Mesenchymal stem cell (in vitro differentiated cells and primary cell): ENCODE data around the gene TMEFF1.
A peak's percentile ranks its signal among the peaks of the same experiment; 100 is the strongest.

ENCODE experiments used
- DNase-seq: peaks from one replicate; pipeline ENCODE4 v3.0.0-alpha.2; 2013
- H2AFZ ChIP-seq: one replicate; pipeline ENCODE4 v1.6.1; 2013; ENCODE audit warnings: low read depth, mild to moderate bottlenecking, control low read depth, inconsistent platforms, low read length, moderate library complexity
- H2AK5ac ChIP-seq: 2 replicates; pipeline ENCODE4 v1.6.1; 2013; ENCODE audit warnings: low read length, moderate library complexity, mild to moderate bottlenecking, inconsistent platforms; ENCODE audit not compliant: severe bottlenecking
- H2BK120ac ChIP-seq: one replicate; pipeline ENCODE4 v1.6.1; 2013; ENCODE audit warnings: low read depth, mild to moderate bottlenecking, inconsistent platforms, low read length, moderate library complexity
- H2BK12ac ChIP-seq, 2 experiments: one replicate each; pipeline ENCODE4 v1.6.1; 2013; ENCODE audit warnings: inconsistent platforms in 2 of 2, low read length in 2 of 2, mild to moderate bottlenecking in 2 of 2, moderate library complexity in 2 of 2, control low read depth in 1 of 2
- H2BK15ac ChIP-seq: one replicate; pipeline ENCODE4 v1.6.1; 2013; ENCODE audit warnings: mild to moderate bottlenecking, low read depth, inconsistent platforms; ENCODE audit not compliant: poor library complexity, severe bottlenecking
- H2BK5ac ChIP-seq: 2 replicates; pipeline ENCODE4 v1.6.1; 2013; ENCODE audit warnings: low read depth, mild to moderate bottlenecking, low read length, control low read depth, inconsistent platforms; ENCODE audit not compliant: poor library complexity, severe bottlenecking
- H3K14ac ChIP-seq, 2 experiments: one replicate each; pipeline ENCODE4 v1.6.1; 2013; ENCODE audit warnings: inconsistent platforms in 2 of 2, low read length in 2 of 2, control low read depth in 1 of 2, mild to moderate bottlenecking in 1 of 2, moderate library complexity in 1 of 2
- H3K18ac ChIP-seq, 2 experiments: one replicate each; pipeline ENCODE4 v1.6.1; 2013; ENCODE audit warnings: inconsistent platforms in 2 of 2, low read length in 2 of 2, control low read depth in 1 of 2, low read depth in 1 of 2, mild to moderate bottlenecking in 1 of 2
- H3K23ac ChIP-seq, 2 experiments: one replicate each; pipeline ENCODE4 v1.6.1; 2013; ENCODE audit warnings: inconsistent platforms in 2 of 2, low read length in 2 of 2, mild to moderate bottlenecking in 2 of 2, moderate library complexity in 2 of 2, control low read depth in 1 of 2
- H3K27ac ChIP-seq: 2 replicates; pipeline ENCODE4 v1.5.1; 2013; ENCODE audit warnings: mild to moderate bottlenecking, moderate library complexity, low read length, control low read depth, inconsistent platforms; ENCODE audit not compliant: poor library complexity, severe bottlenecking
- H3K27me3 ChIP-seq, 2 experiments: 2 replicates each; pipeline versions ENCODE4 v1.6.1 to v1.7.0; 2013; ENCODE audit warnings: low read length in 2 of 2, mild to moderate bottlenecking in 2 of 2, moderate library complexity in 2 of 2, control low read depth in 1 of 2, inconsistent platforms in 1 of 2; ENCODE audit not compliant: control insufficient read depth in 1 of 2, insufficient read depth in 1 of 2
- H3K36me3 ChIP-seq, 2 experiments: 2 replicates each; pipeline versions ENCODE4 v1.6.1 to v1.7.0; 2013; ENCODE audit warnings: low read length in 2 of 2, control low read depth in 1 of 2, inconsistent platforms in 1 of 2, low read depth in 1 of 2, mild to moderate bottlenecking in 1 of 2; ENCODE audit not compliant: insufficient read depth in 2 of 2, control insufficient read depth in 1 of 2
- H3K4ac ChIP-seq, 2 experiments: one replicate each; pipeline ENCODE4 v1.6.1; 2013; ENCODE audit warnings: inconsistent platforms in 2 of 2, low read length in 2 of 2, mild to moderate bottlenecking in 2 of 2, moderate library complexity in 2 of 2, control low read depth in 1 of 2, low read depth in 1 of 2
- H3K4me1 ChIP-seq: 2 replicates; pipeline ENCODE4 v1.6.1; 2013; ENCODE audit warnings: low read depth, low read length, control low read depth; ENCODE audit not compliant: control insufficient read depth, insufficient read depth
- H3K4me2 ChIP-seq: 2 replicates; pipeline ENCODE4 v1.6.1; 2013; ENCODE audit warnings: low read length, mild to moderate bottlenecking, inconsistent platforms; ENCODE audit not compliant: poor library complexity, severe bottlenecking
- H3K4me3 ChIP-seq, 2 experiments: 2 replicates each; pipeline versions ENCODE4 v1.5.1 to v1.7.0; 2013; ENCODE audit warnings: low read length in 2 of 2, mild to moderate bottlenecking in 2 of 2, control low read depth in 1 of 2, low read depth in 1 of 2; ENCODE audit not compliant: insufficient read depth in 1 of 2
- H3K79me1 ChIP-seq: replicated peaks from 2 replicates; pipeline ENCODE4 v1.6.1; 2013; ENCODE audit warnings: mild to moderate bottlenecking, control low read depth, low read length, inconsistent platforms; ENCODE audit not compliant: poor library complexity, severe bottlenecking
- H3K9ac ChIP-seq: 2 replicates; pipeline ENCODE4 v1.7.0; 2013; ENCODE audit warnings: mild to moderate bottlenecking, low read length, moderate library complexity
- H3K9me3 ChIP-seq: 2 replicates; pipeline ENCODE4 v1.7.0; 2013; ENCODE audit warnings: mild to moderate bottlenecking, low read length; ENCODE audit not compliant: control insufficient read depth
- H4K8ac ChIP-seq: one replicate; pipeline ENCODE4 v1.6.1; 2013; ENCODE audit warnings: inconsistent platforms, mild to moderate bottlenecking, low read length, moderate library complexity
- H4K91ac ChIP-seq: one replicate; pipeline ENCODE4 v1.6.1; 2013; ENCODE audit warnings: mild to moderate bottlenecking, low read length, inconsistent platforms
- WGBS: methylation state at CpG from one replicate; pipeline ENCODE4 v1.1.7; 2013; ENCODE audit warnings: mixed read lengths; 5-methylcytosine and 5-hydroxymethylcytosine counted together

Gene TMEFF1

DNA sequence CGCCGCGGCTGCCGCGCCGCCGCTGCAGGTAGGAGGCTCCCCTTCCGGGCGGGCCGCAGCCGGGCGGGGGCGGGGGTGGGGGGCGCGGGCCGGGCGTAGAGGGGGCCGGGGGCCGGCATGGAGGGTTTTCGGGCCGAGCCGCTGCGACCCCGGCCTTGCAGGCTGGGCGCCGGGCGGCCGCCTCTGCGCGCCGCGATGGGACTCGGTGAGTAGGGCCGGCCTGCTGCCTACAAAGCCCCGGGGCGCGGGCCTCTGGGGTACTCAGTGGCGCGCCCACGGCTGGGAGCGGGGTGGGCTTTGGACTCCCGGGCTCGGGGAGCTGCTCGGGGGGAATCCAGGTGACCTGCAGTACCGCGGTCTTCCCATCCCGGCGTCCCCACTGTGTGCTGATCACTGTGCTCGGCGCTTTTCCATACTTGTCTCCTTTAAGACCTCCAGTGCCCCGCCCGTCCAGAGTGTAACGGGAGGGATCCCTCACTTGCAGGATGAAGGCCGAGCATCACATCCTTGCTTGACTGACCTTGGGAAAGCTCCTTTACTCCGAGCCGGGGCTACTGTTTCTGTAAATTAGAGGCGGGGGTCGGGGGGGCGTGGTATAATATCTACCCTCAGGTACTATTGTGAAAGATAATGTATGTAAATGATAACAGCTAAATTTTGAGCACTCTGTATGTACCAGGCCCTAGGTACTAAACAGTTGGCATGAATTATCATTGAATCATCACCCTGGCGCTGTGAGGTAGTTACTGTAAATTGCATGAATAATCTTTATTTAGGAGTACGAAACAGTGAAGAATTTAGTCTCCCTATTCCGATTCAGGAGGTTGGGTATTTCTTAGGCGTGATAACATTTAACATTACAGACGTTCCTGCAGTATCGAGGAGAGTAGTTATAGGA lies 45.3 kb upstream of the TMEFF1 start:
- peak overlapping the region; percentile 98 for H3K9ac ChIP-seq
- H3K23ac ChIP-seq, result peak overlapping the region in 1 of 2 experiments; percentile 69
- H3K27me3 ChIP-seq, result no peaks in the 10 kb centered on the region
- H4K91ac ChIP-seq, result peak overlapping the region; percentile 80
- H2AFZ ChIP-seq, result peak overlapping the region; percentile 39
- H2BK12ac ChIP-seq, result peak overlapping the region; percentile 31 to 66
- peaks cover 4 to 16% of the 10 kb centered on the region in 2 experiments for H3K36me3 ChIP-seq
- no peak overlapping the region for H2AK5ac ChIP-seq
- peak overlapping the region; percentile 98 for H2BK120ac ChIP-seq
- peak overlapping the region; percentile 82 for H2BK5ac ChIP-seq
- peak overlapping the region; percentile 87 to 96 for H3K4ac ChIP-seq
- H3K4me1 ChIP-seq, result peaks cover 13% of the 10 kb centered on the region
- H4K8ac ChIP-seq, result peak overlapping the region; percentile 84
- WGBS, result 5% methylated on average over 38 of the region's 65 CpGs
- peak overlapping the region; percentile 91 to 97 for H3K18ac ChIP-seq
- H3K9me3 ChIP-seq, result no peaks in the 10 kb centered on the region
- peak overlapping the region; percentile 3 to 95 for H3K14ac ChIP-seq
- peak overlapping the region; percentile 89 for H2BK15ac ChIP-seq
- H3K79me1 ChIP-seq, result no peaks in the 10 kb centered on the region
- peak overlapping the region; percentile 44 for H3K4me2 ChIP-seq
- peak overlapping the region; percentile 79 to 86 for H3K4me3 ChIP-seq
- peak overlapping the region; percentile 94 for H3K27ac ChIP-seq
- DNase-seq, result peak; percentile 80

DNA sequence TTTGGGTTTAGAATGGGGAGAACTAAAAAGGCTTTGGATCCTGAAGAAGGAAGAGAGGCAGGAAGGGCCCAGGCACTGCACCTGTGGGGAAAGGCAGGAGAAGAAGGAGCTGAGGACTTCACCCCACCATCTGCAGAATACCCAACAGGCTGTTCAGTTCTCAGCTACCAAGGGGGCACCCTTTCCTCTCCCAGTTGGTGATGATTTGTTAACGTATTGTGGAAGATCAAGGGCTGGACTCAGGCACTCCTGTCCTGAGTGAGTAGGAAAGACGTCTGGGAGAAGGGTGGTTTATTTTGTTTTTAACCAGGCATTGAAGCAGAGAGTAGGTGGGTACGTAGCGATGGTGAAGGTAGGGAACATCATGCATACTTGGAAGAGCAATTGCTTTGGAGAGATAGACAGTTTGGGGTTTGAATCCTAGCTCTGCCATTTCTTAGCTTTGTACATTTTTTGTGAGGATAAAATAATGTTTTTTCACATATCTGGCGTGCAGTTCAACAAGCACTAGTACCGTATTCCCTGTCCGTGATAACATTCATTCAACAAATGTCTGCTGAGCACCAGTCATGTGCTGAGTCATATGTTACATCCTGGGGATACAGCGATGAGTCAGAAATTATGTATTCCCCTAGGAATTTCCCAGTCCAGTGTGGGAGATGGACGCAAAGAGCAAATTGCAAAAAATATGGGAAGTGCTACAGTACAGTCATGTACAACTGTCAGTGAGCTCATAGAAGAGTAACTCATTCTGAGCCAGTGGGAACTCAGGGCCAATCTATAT lies 43.9 kb upstream of the TMEFF1 start:
- peak; percentile 100 for DNase-seq
- H3K14ac ChIP-seq, result no peak overlapping the region
- H3K79me1 ChIP-seq, result no peaks in the 10 kb centered on the region
- peak overlapping the region; percentile 49 for H2BK5ac ChIP-seq
- peak overlapping the region in 1 of 2 experiments; percentile 86 for H3K4me3 ChIP-seq
- H3K4ac ChIP-seq, result peak overlapping the region; percentile 36 to 94
- no peak overlapping the region for H2AFZ ChIP-seq
- peak overlapping the region; percentile 98 for H3K9ac ChIP-seq
- peak overlapping the region in 1 of 2 experiments; percentile 61 for H3K23ac ChIP-seq
- peaks cover 5 to 20% of the 10 kb centered on the region in 2 experiments for H3K36me3 ChIP-seq
- H2BK12ac ChIP-seq, result peak overlapping the region; percentile 33 to 75
- peak overlapping the region; percentile 71 for H2AK5ac ChIP-seq
- H3K18ac ChIP-seq, result peak overlapping the region; percentile 62 to 88
- H2BK15ac ChIP-seq, result peak overlapping the region; percentile 56
- WGBS, result 11% methylated on average over 7 of the region's 9 CpGs
- H3K27ac ChIP-seq, result peak overlapping the region; percentile 94
- H3K4me1 ChIP-seq, result peaks cover 13% of the 10 kb centered on the region
- H4K8ac ChIP-seq, result peak overlapping the region; percentile 39
- H3K9me3 ChIP-seq, result no peaks in the 10 kb centered on the region
- peak overlapping the region; percentile 58 for H2BK120ac ChIP-seq
- peak overlapping the region; percentile 93 for H4K91ac ChIP-seq
- H3K4me2 ChIP-seq, result peak overlapping the region; percentile 44
- no peaks in the 10 kb centered on the region for H3K27me3 ChIP-seq

GRCh38 chr9:100430286-100430940 lies 42.5 kb upstream of the TMEFF1 start:
- Histone ChIP-seq H2BK5ac (no peak overlapping the region), H2AK5ac (peak overlapping the region; percentile 99), H2BK12ac (no peak overlapping the region), H3K4me1 (peaks cover 13% of the 10 kb centered on the region), H3K23ac (no peak overlapping the region), H3K9me3 (no peaks in the 10 kb centered on the region), H3K4ac (no peak overlapping the region), H3K9ac (peak overlapping the region; percentile 65), H4K8ac (peak overlapping the region; percentile 63), H3K18ac (peak overlapping the region; percentile 74 to 87), H3K14ac (no peak overlapping the region), H3K27me3 (no peaks in the 10 kb centered on the region), H2AFZ (no peak overlapping the region), H2BK120ac (no peak overlapping the region), H3K27ac (no peak overlapping the region), H3K4me3 (peak overlapping the region in 1 of 2 experiments; percentile 31), H3K4me2 (no peak overlapping the region), H2BK15ac (peak overlapping the region; percentile 36), H3K79me1 (no peaks in the 10 kb centered on the region), H3K36me3 (peaks cover 7 to 25% of the 10 kb centered on the region in 2 experiments), H4K91ac (no peak overlapping the region)
- peak; percentile 24 for DNase-seq
- WGBS, result 88% methylated on average over 5 of the region's 5 CpGs
